ENCODE measurements around the gene PRUNE2. TPM values are rescaled to one million over a fixed set of nuclear protein-coding genes. Genes with fewer than 3 reads are reported as not detected.
"Not testable (repeated sequence)": the region's sequence is repeated elsewhere in the genome, so short reads cannot be mapped to it uniquely, and the experiment has no call there.

Gene PRUNE2
- 3.5 and 3.7 TPM in 2 replicates for total RNA-seq (2022)
- percentile 34 among the genes with signal in this experiment for Bru-seq, nascent RNA
- percentile 28 among the genes with signal in this experiment for BruChase-seq, experiment 1, labeled RNA remaining after a 2-hour chase
- percentile 29 among the genes with signal in this experiment for BruChase-seq, experiment 2, labeled RNA remaining after a 6-hour chase
- long read RNA-seq, partial matches to known transcripts, result 0 of 2 reads
- long read RNA-seq, other reads (novel, unspliced or antisense), result 2 of 2 reads

- peak within 1 kb of the TSS; percentile 29 for H3K4me3 ChIP-seq (ENCODE audit: low read depth, low read length)
These were observed at the start of gene PRUNE2 for GRCh38 chr9:76905791-76906646. Gene PRUNE2 (minus strand): TSS chr9:76906114. CDS start chr9:76905963, 151 bp downstream.

GRCh38 chr9:76955406-76955805 lies 49.5 kb upstream of the PRUNE2 start:
- H3K4me3 ChIP-seq (ENCODE audit: low read depth, low read length); H3K36me3 Mint-ChIP-seq (ENCODE audit: insufficient read depth, unreplicated experiment); H3K4me3 Mint-ChIP-seq (ENCODE audit: unreplicated experiment); H3K36me3 ChIP-seq (ENCODE audit: control insufficient read depth, insufficient read depth, low read length); H3K27me3 Mint-ChIP-seq (ENCODE audit: insufficient read depth, unreplicated experiment); BruUV-seq (replicated peaks); H3K27ac Mint-ChIP-seq (ENCODE audit: unreplicated experiment); H3K9me3 Mint-ChIP-seq (ENCODE audit: unreplicated experiment); H3K27me3 ChIP-seq (replicated peaks; ENCODE audit: control insufficient read depth, insufficient read depth, low read length); H3K4me1 Mint-ChIP-seq (ENCODE audit: low read depth, unreplicated experiment); intact Hi-C loops (cut with micrococcal nuclease; ENCODE audit: unreplicated experiment); POLR2A ChIA-PET; DNase-seq; H3K9me3 ChIP-seq; H3K4me1 ChIP-seq; CTCF ChIA-PET: not testable (repeated sequence)

More at GRCh38 chr9:76905791-76906646, at the start of gene PRUNE2:
- peak; percentile 42 to 54 for DNase-seq
- Mint-ChIP-seq H3K27me3 (ENCODE audit: insufficient read depth, unreplicated experiment) (peaks cover 13% of the 10 kb centered on the region), H3K4me3 (ENCODE audit: unreplicated experiment) (peak within 1 kb of the TSS; percentile 59), H3K36me3 (ENCODE audit: insufficient read depth, unreplicated experiment) (no peaks in the 10 kb centered on the region), H3K27ac (ENCODE audit: unreplicated experiment) (no peak within 1 kb of the TSS), H3K9me3 (ENCODE audit: unreplicated experiment) (no peaks in the 10 kb centered on the region), H3K4me1 (ENCODE audit: low read depth, unreplicated experiment) (no peaks in the 10 kb centered on the region)
- no peaks in the 10 kb centered on the region for H3K36me3 ChIP-seq (ENCODE audit: control insufficient read depth, insufficient read depth, low read length)
- no peaks in the 10 kb centered on the region for H3K9me3 ChIP-seq
- H3K4me1 ChIP-seq, result no peaks in the 10 kb centered on the region
- no peaks in the 10 kb centered on the region for H3K27me3 ChIP-seq (replicated peaks; ENCODE audit: control insufficient read depth, insufficient read depth, low read length)
- no TSS peak for BruUV-seq (replicated peaks)
- ChIA-PET POLR2A (interaction anchor here (0.5 kb wide), 1 partner anchor 72 kb away, joined by 3 read pairs; no protein-coding TSS in a partner anchor), CTCF (no interaction called here)
- TF ChIP-seq CTCF (IDR thresholded peaks at IDR 0.05; ENCODE audit: insufficient read depth in 1 of 2, low read depth in 1 of 2, low read length in 1 of 2, severe bottlenecking in 1 of 2, unreplicated experiment in 1 of 2), result no peak
- intact Hi-C loops (cut with micrococcal nuclease; ENCODE audit: unreplicated experiment), result no loop called here

- Mint-ChIP-seq H3K4me3 (ENCODE audit: unreplicated experiment) (no peak overlapping the region), H3K27me3 (ENCODE audit: insufficient read depth, unreplicated experiment) (no peaks in the 10 kb centered on the region), H3K9me3 (ENCODE audit: unreplicated experiment) (no peaks in the 10 kb centered on the region), H3K27ac (ENCODE audit: unreplicated experiment) (no peak overlapping the region), H3K36me3 (ENCODE audit: insufficient read depth, unreplicated experiment) (no peaks in the 10 kb centered on the region), H3K4me1 (ENCODE audit: low read depth, unreplicated experiment) (no peaks in the 10 kb centered on the region)
- TF ChIP-seq CTCF (IDR thresholded peaks at IDR 0.05; ENCODE audit: insufficient read depth in 1 of 2, low read depth in 1 of 2, low read length in 1 of 2, severe bottlenecking in 1 of 2, unreplicated experiment in 1 of 2), result no peak
- CTCF ChIA-PET, result no interaction called here
- H3K4me3 ChIP-seq (ENCODE audit: low read depth, low read length), result no peak overlapping the region
- no TSS peak for BruUV-seq (replicated peaks)
- no peak for DNase-seq
- H3K27me3 ChIP-seq (replicated peaks; ENCODE audit: control insufficient read depth, insufficient read depth, low read length), result no peaks in the 10 kb centered on the region
- no peaks in the 10 kb centered on the region for H3K36me3 ChIP-seq (ENCODE audit: control insufficient read depth, insufficient read depth, low read length)
- H3K9me3 ChIP-seq, result no peaks in the 10 kb centered on the region
- no peaks in the 10 kb centered on the region for H3K4me1 ChIP-seq
- intact Hi-C loops (cut with micrococcal nuclease; ENCODE audit: unreplicated experiment), result no loop called here
- POLR2A ChIA-PET, result no interaction called here
These were observed 44.0 kb upstream of the PRUNE2 start for GRCh38 chr9:76949865-76950264.

Data from Caco-2 (cell line).